Kidney glomerular epithelial cell (primary cell): ENCODE results near the gene PODNL1.
A peak's percentile ranks its signal among the peaks of the same experiment; 100 is the strongest.

Experiments used
- DNase-seq: peaks from one replicate; lab custom pipeline; 2025; lab: John Stamatoyannopoulos, UW

Gene PODNL1

DNA sequence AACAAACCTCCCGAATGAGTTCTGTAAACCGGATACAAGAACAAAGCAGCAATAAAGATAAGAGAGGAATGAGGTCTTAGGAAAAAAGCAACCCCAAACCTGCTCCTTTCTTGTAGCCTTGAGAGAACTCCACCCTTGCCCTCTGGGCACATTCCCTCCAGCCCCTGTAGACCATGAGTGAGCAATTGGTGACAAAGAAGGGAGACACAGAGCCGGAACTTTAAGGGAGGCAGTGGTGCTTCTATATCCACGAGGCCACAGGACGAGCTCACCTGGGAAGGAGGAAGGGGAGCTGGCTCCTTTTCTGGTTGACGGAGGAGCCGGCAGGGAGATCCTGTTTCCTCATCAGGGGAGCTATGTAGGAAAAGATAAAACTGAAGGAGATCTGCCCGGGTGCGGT lies 45.3 kb downstream of the PODNL1 start:
- DNase-seq, result no peak

DNA sequence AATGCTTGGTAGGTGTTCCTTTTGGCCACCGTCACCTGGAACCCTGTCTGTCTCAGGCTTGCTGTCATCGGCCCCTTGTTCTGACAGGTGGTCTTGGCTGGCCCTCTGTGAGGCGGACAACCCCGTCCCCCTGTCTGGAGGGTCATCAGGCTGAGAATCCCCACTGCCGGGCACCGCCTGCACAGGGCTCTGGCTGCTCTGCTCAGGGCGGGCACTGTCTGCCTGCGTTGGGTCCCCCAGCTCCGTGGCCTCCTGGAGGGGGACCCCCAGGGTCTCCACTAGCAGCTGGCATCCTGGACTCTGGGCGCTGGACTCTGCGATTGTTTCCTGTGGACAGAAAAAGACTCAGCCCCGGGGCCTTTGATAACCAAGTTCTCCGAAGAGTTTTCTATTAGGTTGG lies 48.1 kb downstream of the PODNL1 start:
- DNase-seq, result no peak

GRCh38 chr19:13888281-13888680 lies 49.9 kb downstream of the PODNL1 start:
- no peak for DNase-seq

- DNase-seq, result no peak
These were observed 50.7 kb downstream of the PODNL1 start for GRCh38 chr19:13887517-13887916.

DNA sequence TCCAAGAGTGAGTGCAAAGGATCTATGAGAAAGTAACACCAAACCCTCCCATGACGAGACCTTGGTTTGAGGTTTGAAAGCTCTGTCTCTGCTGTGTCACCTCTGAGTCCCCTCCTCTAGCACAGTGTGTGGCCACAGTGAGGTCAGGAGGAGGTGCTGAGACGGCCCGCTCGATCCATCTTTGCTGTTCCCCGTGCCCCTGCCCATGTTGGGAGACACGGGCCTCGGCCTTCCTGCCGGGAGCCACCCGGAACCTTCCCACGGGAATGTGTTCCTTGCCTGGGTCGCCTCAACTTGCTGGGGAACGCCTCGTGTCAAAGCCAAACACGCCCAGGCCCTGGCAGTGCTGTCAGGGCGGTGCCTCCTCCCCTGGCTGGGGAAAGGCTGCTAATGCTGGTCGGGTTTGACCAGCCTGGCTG lies 51.2 kb downstream of the PODNL1 start:
- no peak for DNase-seq

GRCh38 chr19:13885826-13886365 lies 52.3 kb downstream of the PODNL1 start:
- DNase-seq, result no peak

- DNase-seq, result peak; percentile 22
These were observed 53.3 kb downstream of the PODNL1 start for GRCh38 chr19:13884726-13885591.

DNA sequence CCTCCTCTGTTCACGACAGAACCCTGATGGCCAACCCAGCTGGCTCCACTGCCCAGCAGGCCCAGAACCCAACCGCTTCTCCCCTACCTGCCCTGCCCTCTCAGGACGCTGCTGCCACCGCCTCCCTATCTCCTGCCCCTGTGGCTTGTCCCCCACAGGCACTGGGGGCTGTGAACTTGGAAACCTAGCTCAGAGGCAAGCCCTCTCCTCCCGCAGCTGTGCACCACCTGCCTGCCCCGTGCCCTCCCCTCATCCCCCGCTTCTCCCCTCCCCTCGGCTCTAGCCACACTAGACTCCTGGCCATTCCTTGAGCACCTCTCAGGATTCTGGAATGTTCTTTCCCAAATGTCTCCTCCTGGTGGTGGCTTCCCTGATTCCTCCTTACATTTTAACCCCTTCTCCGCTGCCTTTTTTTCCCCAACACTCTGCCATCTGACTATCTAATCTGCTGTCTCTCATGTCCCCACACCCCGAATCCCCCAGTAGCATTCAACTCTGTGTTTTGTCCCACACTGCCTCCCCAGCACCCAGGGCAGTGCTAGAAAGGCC lies 54.6 kb downstream of the PODNL1 start:
- DNase-seq, result no peak

- no peak for DNase-seq
These were observed 55.4 kb downstream of the PODNL1 start for GRCh38 chr19:13882836-13883235.

DNA sequence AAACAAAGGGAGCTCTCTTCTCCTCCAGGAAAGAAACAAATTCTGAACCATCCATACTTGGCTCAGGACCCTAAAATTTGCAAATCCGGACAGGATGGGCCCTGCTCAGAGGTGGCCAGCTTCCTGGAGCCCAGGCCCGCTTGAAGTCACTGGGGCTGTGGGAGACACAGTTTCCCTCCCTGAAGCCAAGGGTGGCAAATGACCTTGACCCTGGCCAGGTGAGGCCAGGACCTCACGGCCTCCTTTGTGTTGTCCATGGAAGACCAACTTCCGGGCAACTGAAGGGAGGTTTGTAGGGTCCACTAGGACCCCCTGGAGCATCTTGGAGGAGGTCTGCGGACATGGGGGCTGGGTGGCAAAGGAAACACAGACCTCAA lies 55.8 kb downstream of the PODNL1 start:
- DNase-seq, result no peak

GRCh38 chr19:13881692-13882418 lies 56.4 kb downstream of the PODNL1 start:
- DNase-seq, result no peak

DNA sequence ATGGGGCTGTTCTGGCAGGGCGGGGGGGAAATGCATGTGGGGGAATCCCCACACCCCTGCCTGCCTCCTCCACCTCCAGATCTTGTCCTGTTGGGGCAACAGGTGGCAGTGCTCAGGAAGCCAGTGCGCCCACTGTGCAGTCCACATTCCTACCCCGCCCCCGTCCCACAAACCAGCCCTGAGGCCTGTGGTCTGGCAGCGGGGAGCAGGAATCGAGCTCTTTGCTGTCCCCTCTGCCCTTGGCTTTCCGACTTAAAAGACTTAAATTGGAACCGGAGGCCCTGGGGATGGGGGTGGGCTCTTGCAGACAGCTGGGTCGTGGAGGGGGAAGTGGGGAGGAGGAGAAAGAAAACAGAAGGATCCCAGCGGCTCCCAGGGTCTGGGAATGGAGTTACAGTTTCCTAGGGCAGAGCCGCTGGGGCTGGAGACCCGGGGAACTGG lies 56.9 kb downstream of the PODNL1 start:
- DNase-seq, result no peak
